Colon (tissue), 2 donors: ENCODE data around the gene ADCY9.

ENCODE experiments used
- FAIRE-seq: peaks from 2 replicates; lab custom pipeline; 2012; peaks lifted over from hg19 to GRCh38; lab: Jason Lieb, UNC
- donor health status: control.
- donor health status: control.

ADCY9 gene

GRCh38 chr16:4003166-4003565 lies 113.1 kb downstream of the ADCY9 start:
- FAIRE-seq: no peak

- FAIRE-seq: no peak
Observed at GRCh38 chr16:4002121-4002520, 114.1 kb downstream of the ADCY9 start.

- no peak for FAIRE-seq
Observed at GRCh38 chr16:3999479-4000325, 116.5 kb downstream of the ADCY9 start.

GRCh38 chr16:3998793-3999478 lies 117.3 kb downstream of the ADCY9 start:
- FAIRE-seq: no peak

- no peak for FAIRE-seq
Observed at GRCh38 chr16:3997231-3997841, 118.9 kb downstream of the ADCY9 start.

- FAIRE-seq: no peak
Observed at GRCh38 chr16:3995001-3995400, 121.2 kb downstream of the ADCY9 start.

GRCh38 chr16:3993052-3993785 lies 123.0 kb downstream of the ADCY9 start:
- FAIRE-seq: no peak

GRCh38 chr16:3992297-3993051 lies 123.8 kb downstream of the ADCY9 start:
- FAIRE-seq: no peak

GRCh38 chr16:3988824-3989223 lies 127.4 kb downstream of the ADCY9 start:
- FAIRE-seq: no peak

- FAIRE-seq: no peak
Observed at GRCh38 chr16:3988011-3988410, 128.2 kb downstream of the ADCY9 start.

- FAIRE-seq: no peak
Observed at GRCh38 chr16:3987231-3987630, 129.0 kb downstream of the ADCY9 start.

- FAIRE-seq: no peak
Observed at GRCh38 chr16:3986235-3986544, 130.1 kb downstream of the ADCY9 start.

- no peak for FAIRE-seq
Observed at GRCh38 chr16:3984111-3985060, 131.9 kb downstream of the ADCY9 start.

- no peak for FAIRE-seq
Observed at GRCh38 chr16:3983081-3983520, 133.1 kb downstream of the ADCY9 start.

- no peak for FAIRE-seq
Observed at GRCh38 chr16:3982216-3982615, 134.0 kb downstream of the ADCY9 start.

- no peak for FAIRE-seq
Observed at GRCh38 chr16:3980253-3981111, 135.8 kb downstream of the ADCY9 start.

- FAIRE-seq: no peak
Observed at GRCh38 chr16:3979518-3979917, 136.7 kb downstream of the ADCY9 start.

GRCh38 chr16:3979070-3979469 lies 137.2 kb downstream of the ADCY9 start:
- no peak for FAIRE-seq

- FAIRE-seq: no peak
Observed at GRCh38 chr16:3977376-3977775, 138.9 kb downstream of the ADCY9 start.

GRCh38 chr16:3974751-3975150 lies 141.5 kb downstream of the ADCY9 start:
- FAIRE-seq: no peak
